ENCODE data around the gene RAP1GAP.

The RAP1GAP gene

GRCh38 chr1:21671915-21672314 lies 2.8 kb upstream of the RAP1GAP start:
- peaks cover 21% of the 10 kb centered on the region for H4K20me1 ChIP-seq (ENCODE audit: insufficient read depth, low read length)
- no peaks in the 10 kb centered on the region for H3K79me2 ChIP-seq (ENCODE audit: insufficient read depth, low read length)
- H3K27ac ChIP-seq (ENCODE audit: low read length) = no peak overlapping the region
- DNase-seq (no peak), ATAC-seq (ENCODE audit: insufficient read depth, low read depth) (no peak)
- H3K36me3 ChIP-seq (ENCODE audit: insufficient read depth, low read length) = no peaks in the 10 kb centered on the region
- H3K4me2 ChIP-seq (ENCODE audit: insufficient read depth, low read length) = no peak overlapping the region
- TF ChIP-seq EZH2 (IDR thresholded peaks at IDR 0.05; ENCODE audit: borderline replicate concordance, low read depth, low read length, severe bottlenecking) (no peak), CTCF (IDR thresholded peaks at IDR 0.05; ENCODE audit: borderline replicate concordance, extremely low read depth, low read length, poor library complexity, severe bottlenecking) (no peak)
- H3K4me3 ChIP-seq (ENCODE audit: low read depth in 1 of 2, low read length in 2 of 2) = no peak overlapping the region
- H3K27me3 ChIP-seq (ENCODE audit: insufficient read depth, low read length, poor library complexity) = no peaks in the 10 kb centered on the region
- H3K4me1 ChIP-seq (ENCODE audit: insufficient read depth, low read length) = no peaks in the 10 kb centered on the region
- no peaks in the 10 kb centered on the region for H3K9me3 ChIP-seq (ENCODE audit: insufficient read depth, low read length, severe bottlenecking)
- no peak overlapping the region for H2AFZ ChIP-seq (ENCODE audit: low read depth, low read length)
- H3K9ac ChIP-seq (ENCODE audit: low read depth, low read length) = no peak overlapping the region

GRCh38 chr1:21670956-21671902 lies 2.1 kb upstream of the RAP1GAP start:
- peaks cover 28% of the 10 kb centered on the region for H4K20me1 ChIP-seq (ENCODE audit: insufficient read depth, low read length)
- no peaks in the 10 kb centered on the region for H3K79me2 ChIP-seq (ENCODE audit: insufficient read depth, low read length)
- no peak for ATAC-seq (ENCODE audit: insufficient read depth, low read depth)
- no peak overlapping the region for H3K4me3 ChIP-seq (ENCODE audit: low read depth in 1 of 2, low read length in 2 of 2)
- no peak for DNase-seq
- no peak overlapping the region for H3K4me2 ChIP-seq (ENCODE audit: insufficient read depth, low read length)
- H3K4me1 ChIP-seq (ENCODE audit: insufficient read depth, low read length) = no peaks in the 10 kb centered on the region
- H3K27me3 ChIP-seq (ENCODE audit: insufficient read depth, low read length, poor library complexity) = no peaks in the 10 kb centered on the region
- H2AFZ ChIP-seq (ENCODE audit: low read depth, low read length) = no peak overlapping the region
- H3K27ac ChIP-seq (ENCODE audit: low read length) = no peak overlapping the region
- no peaks in the 10 kb centered on the region for H3K9me3 ChIP-seq (ENCODE audit: insufficient read depth, low read length, severe bottlenecking)
- no peaks in the 10 kb centered on the region for H3K36me3 ChIP-seq (ENCODE audit: insufficient read depth, low read length)
- no peak for TF ChIP-seq CTCF (IDR thresholded peaks at IDR 0.05; ENCODE audit: borderline replicate concordance, extremely low read depth, low read length, poor library complexity, severe bottlenecking)
- no peak for TF ChIP-seq EZH2 (IDR thresholded peaks at IDR 0.05; ENCODE audit: borderline replicate concordance, low read depth, low read length, severe bottlenecking)
- H3K9ac ChIP-seq (ENCODE audit: low read depth, low read length) = no peak overlapping the region

- Histone ChIP-seq H3K4me2 (ENCODE audit: insufficient read depth, low read length) (no peak overlapping the region), H3K79me2 (ENCODE audit: insufficient read depth, low read length) (no peaks in the 10 kb centered on the region), H3K27ac (ENCODE audit: low read length) (no peak overlapping the region), H3K27me3 (ENCODE audit: insufficient read depth, low read length, poor library complexity) (no peaks in the 10 kb centered on the region), H3K9me3 (ENCODE audit: insufficient read depth, low read length, severe bottlenecking) (no peaks in the 10 kb centered on the region), H4K20me1 (ENCODE audit: insufficient read depth, low read length) (peaks cover 34% of the 10 kb centered on the region), H3K4me3 (ENCODE audit: low read depth in 1 of 2, low read length in 2 of 2) (no peak overlapping the region), H3K36me3 (ENCODE audit: insufficient read depth, low read length) (no peaks in the 10 kb centered on the region), H3K9ac (ENCODE audit: low read depth, low read length) (no peak overlapping the region), H3K4me1 (ENCODE audit: insufficient read depth, low read length) (no peaks in the 10 kb centered on the region), H2AFZ (ENCODE audit: low read depth, low read length) (no peak overlapping the region)
- no peak for TF ChIP-seq EZH2 (IDR thresholded peaks at IDR 0.05; ENCODE audit: borderline replicate concordance, low read depth, low read length, severe bottlenecking)
- no peak for TF ChIP-seq CTCF (IDR thresholded peaks at IDR 0.05; ENCODE audit: borderline replicate concordance, extremely low read depth, low read length, poor library complexity, severe bottlenecking)
- DNase-seq (no peak), ATAC-seq (ENCODE audit: insufficient read depth, low read depth) (no peak)
Observed at GRCh38 chr1:21670059-21670881, 1.1 kb upstream of the RAP1GAP start.
